HG03159 (cell line): ENCODE data around the gene RNF145.
"Not testable (repeated sequence)": the region's sequence is repeated elsewhere in the genome, so short reads cannot be mapped to it uniquely, and the experiment has no call there.

ENCODE experiments used
- ATAC-seq: cut with Tn5 transposase; IDR thresholded peaks from one replicate; pipeline ENCODE4 v1.9.1; 2021; ENCODE audit warnings: mild to moderate bottlenecking, moderate library complexity; ENCODE audit not compliant: unreplicated experiment

The RNF145 gene, protein sequence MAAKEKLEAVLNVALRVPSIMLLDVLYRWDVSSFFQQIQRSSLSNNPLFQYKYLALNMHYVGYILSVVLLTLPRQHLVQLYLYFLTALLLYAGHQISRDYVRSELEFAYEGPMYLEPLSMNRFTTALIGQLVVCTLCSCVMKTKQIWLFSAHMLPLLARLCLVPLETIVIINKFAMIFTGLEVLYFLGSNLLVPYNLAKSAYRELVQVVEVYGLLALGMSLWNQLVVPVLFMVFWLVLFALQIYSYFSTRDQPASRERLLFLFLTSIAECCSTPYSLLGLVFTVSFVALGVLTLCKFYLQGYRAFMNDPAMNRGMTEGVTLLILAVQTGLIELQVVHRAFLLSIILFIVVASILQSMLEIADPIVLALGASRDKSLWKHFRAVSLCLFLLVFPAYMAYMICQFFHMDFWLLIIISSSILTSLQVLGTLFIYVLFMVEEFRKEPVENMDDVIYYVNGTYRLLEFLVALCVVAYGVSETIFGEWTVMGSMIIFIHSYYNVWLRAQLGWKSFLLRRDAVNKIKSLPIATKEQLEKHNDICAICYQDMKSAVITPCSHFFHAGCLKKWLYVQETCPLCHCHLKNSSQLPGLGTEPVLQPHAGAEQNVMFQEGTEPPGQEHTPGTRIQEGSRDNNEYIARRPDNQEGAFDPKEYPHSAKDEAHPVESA

DNA sequence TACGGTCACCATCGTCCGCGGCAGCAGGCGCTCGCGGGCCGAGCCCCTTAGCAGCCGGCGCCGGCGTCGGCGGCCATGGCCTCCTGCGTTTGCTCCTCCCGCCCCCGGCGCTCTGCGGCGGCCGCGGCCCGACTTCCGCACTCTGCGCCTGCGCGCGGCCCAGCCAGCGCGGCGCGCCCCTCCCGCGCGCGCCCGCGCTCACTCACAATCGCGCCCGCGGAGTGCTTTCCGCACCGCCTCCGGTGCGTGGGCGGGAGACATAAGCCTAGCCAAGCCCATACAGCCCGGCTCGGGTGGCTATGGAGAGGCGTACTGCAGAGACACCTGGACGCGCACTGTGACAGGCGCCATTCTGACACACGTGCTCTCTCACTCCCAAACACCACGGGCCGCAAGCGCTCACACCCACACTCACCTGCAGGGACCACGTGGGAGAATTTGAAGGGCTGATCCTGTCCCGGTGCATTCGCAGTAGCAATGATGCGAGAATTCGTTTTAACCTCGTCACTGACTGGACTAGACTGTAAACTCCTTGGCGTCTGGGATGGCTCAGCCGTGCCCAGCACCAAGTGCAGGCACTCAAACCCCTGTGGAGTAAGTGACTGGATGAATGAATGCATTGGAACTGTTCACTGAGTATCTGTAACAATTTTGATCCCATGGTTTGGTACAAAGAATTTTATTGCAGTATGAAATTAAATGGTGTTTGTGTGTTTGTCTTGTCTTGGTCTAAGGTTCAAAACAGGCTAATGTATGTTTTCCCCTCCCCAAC, at the start of gene RNF145:
Gene RNF145 (minus strand): TSS at position 116 of the 772 bp plus-strand sequence. CDS start 5,936 bp downstream, outside the sequence.
- ATAC-seq = peak; percentile 67

DNA sequence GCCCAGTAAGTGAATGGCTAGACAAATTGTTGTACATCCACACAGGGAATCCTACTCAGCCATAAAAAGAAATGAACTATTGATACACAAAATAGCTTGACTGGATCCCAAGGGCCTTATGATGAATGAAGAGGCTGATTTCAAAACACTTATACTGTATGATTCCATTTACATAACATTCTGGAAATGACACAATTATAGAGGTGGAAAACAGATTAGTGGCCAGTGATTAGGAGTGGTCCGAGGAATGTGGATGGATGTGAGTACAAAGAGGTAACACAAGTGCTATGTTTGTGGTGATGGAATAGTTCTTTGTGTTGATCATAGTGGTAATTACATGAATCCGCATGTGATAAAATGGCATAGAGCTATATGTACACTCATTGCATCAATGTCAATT, 49.0 kb upstream of the RNF145 start:
- no peak for ATAC-seq

GRCh38 chr5:159257629-159258283, 48.4 kb upstream of the RNF145 start:
- ATAC-seq = no peak

GRCh38 chr5:159257007-159257406, 47.7 kb upstream of the RNF145 start:
- ATAC-seq = no peak

- ATAC-seq = no peak
Observed at GRCh38 chr5:159252195-159252594, 42.8 kb upstream of the RNF145 start.

DNA sequence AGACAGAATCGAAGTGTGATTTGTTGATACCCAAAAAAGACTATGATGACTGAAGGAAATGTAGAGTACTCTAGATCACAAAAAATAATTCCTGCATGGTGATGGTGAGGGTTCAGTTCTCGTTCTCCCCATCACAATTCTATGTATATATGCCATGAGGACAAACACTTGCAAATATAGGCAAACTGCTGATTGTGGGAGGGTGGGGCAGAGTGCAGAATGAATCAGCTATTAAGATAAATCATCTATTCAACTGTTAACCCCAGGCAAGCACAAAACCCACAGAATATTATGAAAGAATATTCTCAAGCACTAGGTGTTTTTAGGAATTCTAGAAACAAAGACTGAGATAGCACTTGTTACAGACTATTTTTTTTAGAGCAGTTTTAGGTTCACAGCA, 39.8 kb upstream of the RNF145 start:
- no peak for ATAC-seq

GRCh38 chr5:159244890-159245289, 35.5 kb upstream of the RNF145 start:
- ATAC-seq = no peak

- no peak for ATAC-seq
Observed at GRCh38 chr5:159244163-159244562, 34.8 kb upstream of the RNF145 start.

DNA sequence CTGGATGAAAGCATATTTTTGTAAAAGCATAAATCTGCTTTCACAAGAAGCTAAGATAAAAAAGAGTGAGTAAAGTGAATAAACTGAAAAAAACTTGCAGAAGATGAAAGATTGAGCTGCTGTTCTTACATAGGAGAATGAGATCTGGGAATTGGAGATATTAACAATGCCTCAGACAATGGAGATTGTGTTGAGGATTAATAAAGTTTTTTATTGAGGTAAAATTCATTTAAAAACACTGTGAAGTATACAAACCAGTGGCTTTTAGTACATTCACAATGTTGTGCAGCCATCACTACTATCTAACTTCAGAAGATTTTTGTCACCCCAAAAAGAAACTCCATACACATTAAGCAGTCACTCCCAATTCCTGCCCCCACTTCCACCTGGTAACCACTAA, 34.0 kb upstream of the RNF145 start:
- ATAC-seq = no peak

DNA sequence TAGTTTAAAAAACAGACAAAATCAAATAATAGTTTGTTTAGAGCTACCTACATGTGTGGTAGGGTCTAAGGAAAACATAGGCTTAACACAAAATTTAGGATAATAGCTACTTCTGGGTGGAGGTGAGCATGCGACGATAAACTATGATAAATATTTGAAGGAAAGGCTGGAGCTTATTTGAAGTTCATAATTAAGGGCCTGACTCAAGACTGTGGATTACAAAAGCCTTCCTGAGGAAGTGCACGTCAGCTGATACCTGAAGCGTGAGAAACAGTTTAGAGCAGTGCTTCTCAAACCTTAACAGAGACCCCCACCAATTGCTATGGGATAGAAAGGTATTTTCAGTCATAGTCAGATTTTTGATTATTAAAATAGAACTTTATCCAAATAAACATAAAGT, 33.3 kb upstream of the RNF145 start:
- no peak for ATAC-seq

DNA sequence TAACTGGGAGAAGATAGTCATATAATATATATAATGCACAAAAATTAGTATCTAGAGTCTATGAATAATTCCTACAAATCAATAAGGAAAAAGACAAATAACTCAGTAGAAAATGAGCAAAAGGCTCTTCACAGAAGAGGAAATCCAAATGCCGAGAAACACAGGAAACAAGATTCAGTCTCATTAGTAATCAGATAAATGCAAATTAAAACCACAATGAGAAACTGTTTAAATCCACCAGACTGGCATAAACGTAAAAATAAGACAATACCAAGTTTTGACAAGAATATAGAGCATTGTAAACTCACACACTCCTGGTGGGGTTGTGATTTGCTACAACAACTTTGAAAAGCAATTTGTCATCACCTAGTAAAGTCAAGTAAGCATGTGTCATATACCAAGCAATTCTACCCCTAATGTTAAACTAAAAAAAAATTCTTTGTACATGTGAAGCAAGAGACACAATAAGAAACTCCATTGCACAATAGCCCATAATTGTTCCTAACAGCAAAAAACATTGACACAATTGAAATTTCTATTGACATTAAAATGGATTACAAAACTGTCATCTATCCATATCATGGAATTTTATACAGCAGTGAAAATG, 32.7 kb upstream of the RNF145 start:
- ATAC-seq = no peak

DNA sequence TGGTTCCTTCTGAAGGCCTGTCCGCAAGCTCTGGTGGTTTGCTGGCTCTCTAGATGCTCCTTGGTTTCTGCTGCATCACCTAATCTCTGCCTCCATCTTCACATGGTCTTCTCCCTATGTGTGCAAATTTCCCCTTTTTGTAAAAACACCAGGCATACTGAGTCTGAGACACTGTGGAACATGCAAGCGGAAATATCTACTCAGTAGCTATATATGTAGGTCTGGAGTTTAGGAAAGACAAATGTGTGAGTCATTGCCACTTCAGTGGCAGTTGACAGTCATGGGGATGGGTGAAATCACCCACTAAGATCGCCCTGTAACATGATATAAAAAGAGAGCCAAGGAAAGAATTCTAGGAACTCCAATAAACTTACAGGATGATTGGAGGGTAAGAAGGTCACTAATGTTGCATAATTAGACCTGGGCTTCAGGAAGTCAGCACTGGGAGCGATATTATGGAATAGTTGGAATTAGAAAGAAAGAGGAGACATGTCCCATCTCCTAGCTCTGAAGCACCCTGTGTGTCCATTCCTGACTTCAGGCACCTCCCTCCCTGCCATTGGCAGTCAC, 31.0 kb upstream of the RNF145 start:
- no peak for ATAC-seq

- ATAC-seq = not testable (repeated sequence)
Observed at GRCh38 chr5:159235871-159236520, 26.6 kb upstream of the RNF145 start.

DNA sequence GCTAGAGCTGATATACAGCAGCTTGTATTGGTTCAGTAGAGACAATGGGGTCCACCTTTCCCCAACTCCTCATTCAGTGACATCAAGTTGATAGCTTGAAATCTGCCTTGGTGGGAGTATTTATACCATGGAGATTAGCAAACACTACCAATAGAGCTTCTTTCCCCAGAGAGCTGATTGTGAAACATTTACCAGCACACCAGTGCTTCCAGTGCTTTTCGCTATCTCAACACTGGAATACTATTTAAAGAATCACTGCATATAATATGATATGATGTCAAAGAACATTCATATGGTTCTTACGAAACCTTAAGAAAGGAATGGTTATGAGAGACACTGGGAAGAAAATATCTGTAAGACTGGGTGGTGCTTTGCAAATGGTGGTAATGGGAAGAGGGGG, 21.8 kb upstream of the RNF145 start:
- no peak for ATAC-seq

DNA sequence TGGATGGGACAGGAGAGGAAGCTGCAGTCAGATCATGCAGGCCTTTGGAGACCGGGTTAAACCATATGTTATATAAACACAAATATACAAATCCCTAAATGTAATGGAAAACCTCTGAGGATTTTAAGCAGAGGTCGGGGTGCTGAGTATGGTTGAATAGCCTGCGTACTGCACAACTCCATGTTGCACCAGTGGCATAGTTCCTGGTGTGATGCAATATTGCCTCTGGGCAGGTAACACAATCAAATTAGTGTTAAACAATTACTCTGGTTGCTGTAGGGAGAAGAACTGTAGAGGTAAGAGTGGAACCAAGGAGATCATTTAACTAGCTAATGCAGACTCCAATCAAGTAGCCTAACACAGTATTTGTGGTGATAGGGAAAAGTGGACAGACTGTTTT, 21.3 kb upstream of the RNF145 start:
- no peak for ATAC-seq

DNA sequence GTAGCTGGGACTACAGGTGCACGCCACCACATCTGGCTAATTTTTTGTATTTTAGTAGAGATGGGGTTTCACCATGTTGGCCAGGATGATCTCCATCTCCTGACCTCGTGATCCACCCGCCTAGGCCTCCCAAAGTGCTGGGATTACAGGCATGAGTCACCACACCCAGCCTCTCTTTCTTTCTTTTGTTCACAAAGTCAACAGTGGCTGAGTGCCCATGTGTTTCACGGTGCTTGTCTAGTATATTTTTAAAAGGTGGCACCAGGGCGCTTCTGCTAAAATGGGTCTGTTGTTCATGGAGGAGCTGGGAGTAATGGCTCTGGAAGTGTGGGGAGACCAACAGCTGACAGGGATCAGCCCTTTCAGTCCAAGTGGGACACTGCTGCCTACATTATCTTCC, 18.7 kb upstream of the RNF145 start:
- ATAC-seq = not testable (repeated sequence)

DNA sequence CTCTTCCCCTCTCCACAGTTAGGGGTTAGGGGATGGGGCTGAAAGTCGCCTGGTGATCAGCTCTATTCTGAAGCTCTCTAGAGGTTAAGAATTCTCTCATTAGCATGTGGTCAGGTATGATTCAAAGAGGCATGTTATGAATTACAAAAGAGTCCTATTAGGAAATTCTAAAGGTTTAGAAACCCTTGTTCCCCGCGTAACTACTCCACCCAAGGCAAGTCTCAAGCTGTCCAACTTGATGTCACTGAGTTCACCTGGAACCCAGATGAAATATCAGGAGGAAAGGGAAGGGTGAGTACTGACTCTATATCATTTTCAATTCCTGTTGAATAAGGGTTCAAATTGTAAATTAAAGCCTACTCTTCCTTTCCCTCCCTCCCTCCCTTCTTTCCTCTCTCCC, 18.1 kb upstream of the RNF145 start:
- no peak for ATAC-seq

GRCh38 chr5:159226451-159226850, 17.1 kb upstream of the RNF145 start:
- ATAC-seq = no peak

GRCh38 chr5:159224471-159224870, 15.1 kb upstream of the RNF145 start:
- no peak for ATAC-seq

DNA sequence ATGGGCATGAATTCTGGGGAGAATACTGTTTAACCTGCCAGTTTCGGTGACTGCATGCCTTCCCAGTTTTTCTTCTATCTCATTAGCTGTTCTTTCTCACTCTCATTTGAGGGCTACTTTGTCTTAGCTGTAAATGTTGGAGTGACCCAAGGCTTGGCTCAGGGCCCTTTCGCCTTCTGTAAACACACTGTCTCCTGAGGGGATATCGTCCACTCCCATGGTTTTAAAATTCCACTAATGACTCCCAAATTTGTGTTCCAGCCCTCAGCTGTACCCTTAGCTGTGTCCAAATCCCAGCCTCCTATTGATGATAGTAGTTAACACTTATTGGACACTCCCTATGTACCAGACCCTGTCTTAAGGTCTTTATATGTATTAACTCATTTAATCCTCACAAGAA, 14.1 kb upstream of the RNF145 start:
- no peak for ATAC-seq
